Lower leg skin (tissue), 4 donors: ENCODE data around the gene INTS14. TPM values are rescaled to one million over a fixed set of nuclear protein-coding genes. Genes with fewer than 3 reads are reported as not detected.

Experiments used
- DNase-seq, 2 donors: peaks; one replicate each; pipeline ENCODE4 v3.0.0-alpha.2; 2019; ENCODE audit warnings: low spot score in 2 of 2
- H3K4me3 ChIP-seq: fragments of 200-600 bp; sonication (generic); 2 replicates; pipeline ENCODE4 v1.5.1; 2017; ENCODE audit warnings: mild to moderate bottlenecking, low read depth; ENCODE audit not compliant: poor library complexity, severe bottlenecking
- POLR2A ChIP-seq, 2 donors: fragments of 450-650 bp; IDR thresholded peaks; one replicate each; pipeline ENCODE4 v1.6.1; 2016 to 2017; ENCODE audit warnings: antibody characterized with exemption in 2 of 2, mild to moderate bottlenecking in 1 of 2, moderate library complexity in 1 of 2
- WGBS, 2 donors: methylation state at CpG; one replicate each; pipeline ENCODE4 v1.1.5; 2018; 5-methylcytosine and 5-hydroxymethylcytosine counted together
- intact Hi-C: fragments of 100-400 bp; cut with DNase I; formaldehyde crosslinking; loops from one replicate; pipeline ENCODE4 v1.15.0; 2023; ENCODE audit warnings: low total_unique reads
- total RNA-seq, 4 donors: library from RNA; depleted of rRNA; stranded (reverse); fragments of >200 nt; gene quantifications; one replicate each; pipeline ENCODE4 v1.1.0, GENCODE V29; 2016
- TF ChIP-seq, protein P1 (sequence below), 3 donors: fragments of 450-650 bp; IDR thresholded peaks; one replicate each; pipeline ENCODE4 v1.5.1; 2016; ENCODE audit warnings: antibody characterized with exemption in 3 of 3, mild to moderate bottlenecking in 3 of 3, moderate library complexity in 2 of 3

Gene INTS14
- total RNA-seq, 4 donors from 2014 or later: 22.6 to 37.6 (median 32.7) TPM

DNA sequence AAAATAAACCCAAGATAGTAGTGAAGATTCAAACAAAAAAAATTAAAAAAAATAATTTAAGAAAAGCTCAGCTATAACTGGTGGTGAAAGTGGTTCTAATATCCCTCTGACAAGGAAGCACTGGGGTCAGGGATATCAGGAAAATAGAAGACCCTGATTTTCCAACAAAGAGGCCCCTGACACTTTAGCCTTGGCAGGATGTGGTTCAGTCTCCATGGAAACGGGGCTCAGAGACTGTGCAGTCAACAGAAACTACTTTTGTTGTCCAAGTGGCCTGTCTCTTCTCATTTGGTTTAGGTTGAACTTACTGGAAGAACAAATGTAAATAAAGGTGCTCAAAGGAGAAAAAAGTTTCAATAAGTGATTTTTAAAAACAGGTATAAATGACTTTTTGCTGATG is 27.2 kb downstream of the INTS14 start:
- TF ChIP-seq, protein P1, sequence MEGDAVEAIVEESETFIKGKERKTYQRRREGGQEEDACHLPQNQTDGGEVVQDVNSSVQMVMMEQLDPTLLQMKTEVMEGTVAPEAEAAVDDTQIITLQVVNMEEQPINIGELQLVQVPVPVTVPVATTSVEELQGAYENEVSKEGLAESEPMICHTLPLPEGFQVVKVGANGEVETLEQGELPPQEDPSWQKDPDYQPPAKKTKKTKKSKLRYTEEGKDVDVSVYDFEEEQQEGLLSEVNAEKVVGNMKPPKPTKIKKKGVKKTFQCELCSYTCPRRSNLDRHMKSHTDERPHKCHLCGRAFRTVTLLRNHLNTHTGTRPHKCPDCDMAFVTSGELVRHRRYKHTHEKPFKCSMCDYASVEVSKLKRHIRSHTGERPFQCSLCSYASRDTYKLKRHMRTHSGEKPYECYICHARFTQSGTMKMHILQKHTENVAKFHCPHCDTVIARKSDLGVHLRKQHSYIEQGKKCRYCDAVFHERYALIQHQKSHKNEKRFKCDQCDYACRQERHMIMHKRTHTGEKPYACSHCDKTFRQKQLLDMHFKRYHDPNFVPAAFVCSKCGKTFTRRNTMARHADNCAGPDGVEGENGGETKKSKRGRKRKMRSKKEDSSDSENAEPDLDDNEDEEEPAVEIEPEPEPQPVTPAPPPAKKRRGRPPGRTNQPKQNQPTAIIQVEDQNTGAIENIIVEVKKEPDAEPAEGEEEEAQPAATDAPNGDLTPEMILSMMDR (IDR thresholded peaks at IDR 0.05): no peak
- no peak for TF ChIP-seq POLR2A (IDR thresholded peaks at IDR 0.05)
- 63 to 65% methylated on average over 1 of the region's 1 CpG for WGBS, 2 donors
- intact Hi-C loops: no loop called here

DNA sequence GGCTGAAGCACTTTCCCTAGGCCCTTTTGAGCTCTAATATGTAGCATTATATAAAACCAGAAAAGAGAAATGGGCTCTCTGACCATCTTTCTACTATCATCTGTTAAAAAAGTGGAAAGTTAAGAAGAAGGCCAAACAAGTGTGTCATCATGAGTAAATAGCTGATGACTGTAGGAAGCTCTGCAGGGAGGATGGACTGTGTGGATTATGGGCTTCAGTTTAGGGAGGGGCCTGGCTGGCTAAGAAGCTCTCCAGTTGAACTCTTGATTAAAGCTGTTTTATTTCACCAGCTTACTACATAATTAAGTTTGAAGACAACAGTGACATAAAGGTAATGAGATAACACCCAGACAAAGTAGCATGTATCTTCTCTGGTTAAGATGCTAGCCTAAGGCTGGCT is 30.6 kb downstream of the INTS14 start:
- TF ChIP-seq, protein P1 (IDR thresholded peaks at IDR 0.05): no peak
- no peak for TF ChIP-seq POLR2A (IDR thresholded peaks at IDR 0.05)
- intact Hi-C loops: no loop called here
- H3K4me3 ChIP-seq: no peak overlapping the region
- DNase-seq: no peak

More for the DNA sequence above, 27.2 kb downstream of the INTS14 start:
- H3K4me3 ChIP-seq: no peak overlapping the region
- no peak for DNase-seq

DNA sequence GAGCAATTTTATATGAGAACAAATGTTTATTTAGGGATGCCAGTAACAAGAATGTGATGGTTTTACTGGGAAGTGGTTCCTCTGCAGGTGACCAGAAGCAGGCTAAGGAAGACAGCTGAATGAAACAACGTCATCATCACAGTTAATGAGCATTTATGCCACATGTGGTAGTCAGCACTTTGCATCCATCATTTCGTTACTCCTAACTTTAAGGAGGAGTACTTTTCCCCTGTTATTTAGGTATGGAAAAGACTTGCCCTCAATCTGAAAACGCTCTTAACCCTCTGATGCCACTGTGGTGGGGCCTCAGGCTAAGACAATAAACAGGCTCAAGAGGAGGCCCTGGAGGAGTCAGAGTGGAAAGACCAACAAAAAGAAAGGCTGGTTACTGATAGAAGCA is 31.2 kb downstream of the INTS14 start:
- 79 to 81% methylated on average over 3 of the region's 3 CpGs for WGBS, 2 donors
- TF ChIP-seq POLR2A (IDR thresholded peaks at IDR 0.05): no peak
- TF ChIP-seq, protein P1 (IDR thresholded peaks at IDR 0.05): no peak
- no peak overlapping the region for H3K4me3 ChIP-seq
- no peak for DNase-seq
- intact Hi-C loops: no loop called here

DNA sequence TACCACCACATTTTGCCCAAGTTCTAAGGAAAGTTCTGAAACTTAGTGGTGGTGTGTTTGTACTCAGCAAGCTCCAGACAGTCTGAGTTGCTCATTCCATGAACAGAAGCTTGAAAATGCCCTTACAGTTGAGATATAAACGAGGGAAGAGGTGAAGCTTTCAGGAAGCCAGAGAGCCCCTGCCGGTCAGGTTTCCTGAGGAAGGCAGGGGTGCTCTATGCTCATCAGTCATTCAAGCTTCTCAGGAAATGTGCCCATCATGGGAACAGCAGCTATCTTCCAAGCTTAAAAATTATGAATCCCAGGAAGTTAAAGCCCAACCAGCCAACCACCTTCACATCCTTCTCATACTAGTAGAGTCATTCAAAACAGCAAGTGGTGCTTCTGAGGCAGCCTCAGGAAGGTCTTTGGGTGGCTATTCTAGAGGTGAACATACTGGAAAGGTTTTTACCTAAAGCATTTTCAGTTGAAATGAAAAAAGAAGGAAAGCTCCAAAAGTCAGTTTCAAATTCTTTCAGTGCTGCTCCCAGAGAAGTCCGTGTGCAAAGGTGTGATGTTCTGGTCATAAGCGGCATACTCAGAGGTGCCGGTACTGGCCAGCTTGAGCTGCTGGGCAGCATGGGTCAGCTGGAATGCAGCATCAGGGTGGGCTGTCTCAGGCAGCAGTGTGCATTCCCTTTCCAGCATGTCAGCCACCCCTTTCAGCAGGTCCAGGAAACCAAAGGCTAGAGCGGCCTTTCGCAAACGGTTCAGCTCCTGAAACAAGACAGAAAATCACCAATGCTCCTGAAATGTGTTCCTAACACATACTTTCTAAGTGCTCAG is 31.8 kb downstream of the INTS14 start:
- no peak overlapping the region for H3K4me3 ChIP-seq
- intact Hi-C loops: no loop called here
- TF ChIP-seq, protein P1 (IDR thresholded peaks at IDR 0.05): no peak
- no peak for TF ChIP-seq POLR2A (IDR thresholded peaks at IDR 0.05)
- 76 to 80% methylated on average over 8 of the region's 8 CpGs for WGBS, 2 donors
- DNase-seq: no peak

DNA sequence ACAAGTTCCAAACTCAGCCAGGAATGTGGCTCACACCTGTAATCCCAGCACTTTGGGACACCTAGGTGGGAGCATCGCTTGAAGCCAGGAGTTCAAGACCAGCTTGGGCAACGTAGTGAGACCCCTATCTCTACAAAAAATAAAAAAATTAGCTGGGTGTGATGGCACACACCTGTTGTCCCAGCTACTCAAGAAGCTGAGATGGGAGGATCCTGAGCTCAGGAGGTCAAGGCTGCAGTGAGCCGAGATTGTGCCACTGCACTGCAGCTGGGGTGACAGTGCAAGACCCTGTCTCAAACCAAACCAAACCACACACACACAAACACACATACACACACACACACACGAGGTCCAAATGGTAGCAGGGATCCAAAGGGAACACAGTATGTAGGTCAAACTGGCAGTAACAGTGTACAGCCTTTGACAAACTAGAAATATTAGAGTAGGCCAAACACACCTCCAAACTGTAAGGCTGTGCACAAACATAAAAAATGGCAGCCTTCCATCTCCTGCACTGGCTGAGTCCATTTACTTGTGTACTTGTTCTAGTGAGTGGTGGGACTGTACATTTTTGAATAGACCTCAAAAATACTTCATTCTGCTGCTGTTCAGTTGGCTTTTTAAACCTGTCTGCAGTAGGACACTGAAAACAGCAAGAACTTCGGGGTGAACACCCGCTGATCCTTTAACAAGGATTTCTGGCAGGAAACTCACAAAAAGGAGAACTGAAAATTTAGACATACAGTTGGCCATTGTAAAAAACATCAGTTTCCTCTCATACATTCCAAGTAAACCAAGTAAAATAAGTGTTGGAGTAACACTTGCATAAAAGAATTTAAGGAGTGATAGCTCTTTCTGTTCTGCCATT is 33.6 kb downstream of the INTS14 start:
- TF ChIP-seq, protein P1 (IDR thresholded peaks at IDR 0.05): no peak
- TF ChIP-seq POLR2A (IDR thresholded peaks at IDR 0.05): no peak
- WGBS, 2 donors: 81 to 86% methylated on average over 6 of the region's 6 CpGs
- DNase-seq: no peak
- intact Hi-C loops: no loop called here
- no peak overlapping the region for H3K4me3 ChIP-seq
